Loucy (cell line): Measurements from ENCODE around the gene GAB2.

ENCODE experiments used
- CTCF ChIP-seq: fragments of 200-600 bp; sonication (generic); conservative IDR thresholded peaks from 2 replicates; pipeline ENCODE4 v1.5.1; 2014; ENCODE audit warnings: mild to moderate bottlenecking, antibody characterized with exemption, low read length
- EZH2phosphoT487 ChIP-seq: fragments of 200-600 bp; IDR thresholded peaks from 2 replicates; pipeline ENCODE4 v1.6.1; 2018; ENCODE audit warnings: antibody characterized with exemption, mild to moderate bottlenecking, moderate library complexity, borderline replicate concordance

GRCh38 chr11:78340530-78340929, 77.1 kb downstream of the GAB2 start:
- no peak for TF ChIP-seq CTCF
- no peak for TF ChIP-seq EZH2phosphoT487
